Activated CD8-positive, alpha-beta memory T cell treated with anti-CD3 and anti-CD28 coated beads, Interleukin-2, amount 50 U/mL, for 24 hours (primary cell): Measurements from ENCODE around the gene EIF2S3.
"Not testable (repeated sequence)": the region's sequence is repeated elsewhere in the genome, so short reads cannot be mapped to it uniquely, and the experiment has no call there.

Experiments
- DNase-seq: peaks from one replicate; pipeline ENCODE4 v3.0.0-alpha.2; 2020; ENCODE audit errors: extremely low read depth

Gene EIF2S3

GRCh38 chrX:24049643-24050042, 5.1 kb upstream of the EIF2S3 start:
- DNase-seq, result not testable (repeated sequence)

- not testable (repeated sequence) for DNase-seq
Measured at GRCh38 chrX:24050522-24051318, 4.0 kb upstream of the EIF2S3 start.

- no peak for DNase-seq
Measured at GRCh38 chrX:24055043-24055356, 244 bp downstream of the EIF2S3 start.

GRCh38 chrX:24063488-24063887, 8.7 kb downstream of the EIF2S3 start:
- DNase-seq, result no peak

- no peak for DNase-seq
Measured at GRCh38 chrX:24069877-24070276, 15.1 kb downstream of the EIF2S3 start.

- DNase-seq, result no peak
Measured at GRCh38 chrX:24079411-24079810, 24.7 kb downstream of the EIF2S3 start.

- DNase-seq, result not testable (repeated sequence)
Measured at GRCh38 chrX:24080245-24080644, 25.5 kb downstream of the EIF2S3 start.

- DNase-seq, result no peak
Measured at GRCh38 chrX:24080704-24081103, 25.9 kb downstream of the EIF2S3 start.

GRCh38 chrX:24081661-24082154, 27.0 kb downstream of the EIF2S3 start:
- DNase-seq, result no peak

GRCh38 chrX:24082447-24082846, 27.7 kb downstream of the EIF2S3 start:
- no peak for DNase-seq

- no peak for DNase-seq
Measured at GRCh38 chrX:24085101-24085500, 30.3 kb downstream of the EIF2S3 start.

- DNase-seq, result no peak
Measured at GRCh38 chrX:24090300-24091200, 35.8 kb downstream of the EIF2S3 start.

- DNase-seq, result no peak
Measured at GRCh38 chrX:24093746-24094145, 39.0 kb downstream of the EIF2S3 start.

GRCh38 chrX:24097741-24098260, 43.0 kb downstream of the EIF2S3 start:
- no peak for DNase-seq

GRCh38 chrX:24098932-24099331, 44.2 kb downstream of the EIF2S3 start:
- DNase-seq, result no peak

GRCh38 chrX:24099394-24099793, 44.6 kb downstream of the EIF2S3 start:
- DNase-seq, result no peak

GRCh38 chrX:24100713-24101112, 46.0 kb downstream of the EIF2S3 start:
- DNase-seq, result no peak

GRCh38 chrX:24110069-24110468, 55.3 kb downstream of the EIF2S3 start:
- DNase-seq, result no peak

- no peak for DNase-seq
Measured at GRCh38 chrX:24113181-24113580, 58.4 kb downstream of the EIF2S3 start.

- DNase-seq, result no peak
Measured at GRCh38 chrX:24117258-24117657, 62.5 kb downstream of the EIF2S3 start.

- DNase-seq, result no peak
Measured at GRCh38 chrX:24124244-24124799, 69.6 kb downstream of the EIF2S3 start.

- no peak for DNase-seq
Measured at GRCh38 chrX:24125028-24125612, 70.4 kb downstream of the EIF2S3 start.
